ENCODE data around the gene RBP7.
"Not testable (repeated sequence)": the region's sequence is repeated elsewhere in the genome, so short reads cannot be mapped to it uniquely, and the experiment has no call there.

The RBP7 gene

GRCh38 chr1:9996624-9997582 lies at the start of gene RBP7:
Gene RBP7, plus strand, starts transcription at chr1:9997228. Its CDS starts 31 bp downstream, at chr1:9997259.
- no peak for DNase-seq

- no peak for DNase-seq
Observed at GRCh38 chr1:9957726-9958125, 39.3 kb upstream of the RBP7 start.

- no peak for DNase-seq
Observed at GRCh38 chr1:9960011-9960410, 37.0 kb upstream of the RBP7 start.

- no peak for DNase-seq
Observed at GRCh38 chr1:9960706-9961562, 36.1 kb upstream of the RBP7 start.

GRCh38 chr1:9984253-9984652 lies 12.8 kb upstream of the RBP7 start:
- DNase-seq = no peak

GRCh38 chr1:9985001-9985400 lies 12.0 kb upstream of the RBP7 start:
- no peak for DNase-seq

- DNase-seq = no peak
Observed at GRCh38 chr1:9989773-9990172, 7.3 kb upstream of the RBP7 start.

GRCh38 chr1:9990944-9991343 lies 6.1 kb upstream of the RBP7 start:
- DNase-seq = no peak

GRCh38 chr1:9992910-9993309 lies 4.1 kb upstream of the RBP7 start:
- DNase-seq = no peak

- DNase-seq = no peak
Observed at GRCh38 chr1:9993561-9994075, 3.4 kb upstream of the RBP7 start.

GRCh38 chr1:10001016-10001665 lies 4.1 kb downstream of the RBP7 start:
- no peak for DNase-seq

- DNase-seq = not testable (repeated sequence)
Observed at GRCh38 chr1:10005248-10005647, 8.2 kb downstream of the RBP7 start.

- no peak for DNase-seq
Observed at GRCh38 chr1:10007169-10007568, 10.1 kb downstream of the RBP7 start.

- no peak for DNase-seq
Observed at GRCh38 chr1:10014016-10014415, 17.0 kb downstream of the RBP7 start.

- DNase-seq = no peak
Observed at GRCh38 chr1:10019561-10019960, 22.5 kb downstream of the RBP7 start.

- DNase-seq = no peak
Observed at GRCh38 chr1:10020086-10020485, 23.1 kb downstream of the RBP7 start.

- DNase-seq = not testable (repeated sequence)
Observed at GRCh38 chr1:10020678-10021077, 23.6 kb downstream of the RBP7 start.

GRCh38 chr1:10021992-10022391 lies 25.0 kb downstream of the RBP7 start:
- DNase-seq = not testable (repeated sequence)

- no peak for DNase-seq
Observed at GRCh38 chr1:10022656-10023055, 25.6 kb downstream of the RBP7 start.

GRCh38 chr1:10025354-10025753 lies 28.3 kb downstream of the RBP7 start:
- no peak for DNase-seq

GRCh38 chr1:10027027-10027426 lies 30.0 kb downstream of the RBP7 start:
- DNase-seq = no peak

- DNase-seq = not testable (repeated sequence)
Observed at GRCh38 chr1:10028956-10029500, 32.0 kb downstream of the RBP7 start.

- DNase-seq = no peak
Observed at GRCh38 chr1:10031461-10031860, 34.4 kb downstream of the RBP7 start.

Measured in cortex of kidney (tissue), 1 donor.